Activated CD8-positive, alpha-beta memory T cell treated with anti-CD3 and anti-CD28 coated beads for 1 hour (primary cell): ENCODE results near the gene GRIPAP1.

Experiments used
- DNase-seq, 2 donors: peaks; one replicate each; pipeline ENCODE4 v3.0.0-alpha.2; 2020; ENCODE audit warnings: low read depth in 1 of 2; ENCODE audit errors: extremely low read depth in 1 of 2

GRIPAP1 gene

GRCh38 chrX:48927123-48927522, 74.9 kb downstream of the GRIPAP1 start:
- no peak for DNase-seq

DNA sequence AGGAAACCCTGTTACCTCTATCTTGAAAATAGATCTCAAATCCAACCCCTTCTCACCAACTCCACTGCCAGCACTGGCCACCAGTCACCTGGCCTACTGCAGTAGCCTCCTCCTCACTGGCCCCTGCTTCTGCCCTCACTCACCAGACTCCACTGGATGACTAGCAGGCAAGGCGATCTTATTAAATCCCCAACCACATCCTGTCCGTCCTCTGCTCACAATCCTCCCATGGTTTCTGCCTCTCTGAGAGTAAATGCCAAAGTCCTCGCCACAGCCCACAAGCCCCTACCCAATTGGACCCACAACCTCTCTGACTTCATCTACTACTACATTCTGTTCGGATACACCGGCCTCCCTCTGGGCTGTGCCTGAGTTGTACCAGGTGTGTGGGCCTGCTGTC, 77.8 kb downstream of the GRIPAP1 start:
- DNase-seq, result no peak

GRCh38 chrX:48923771-48924170, 78.3 kb downstream of the GRIPAP1 start:
- no peak for DNase-seq
